H1 (cell line): ENCODE results near the gene ANKRD60. TPM values are rescaled to one million over a fixed set of nuclear protein-coding genes. Genes with fewer than 3 reads are reported as not detected.

ENCODE experiments used
- CTCF ChIA-PET: fragments of 300-600 bp; sonication (Branson Sonifier 250); formaldehyde crosslinking; loops from one replicate; lab custom pipeline; 2021; ENCODE audit not compliant: partially characterized antibody; lab: Charles Lee
- POLR2A ChIA-PET: fragments of 300-600 bp; sonication (Branson Sonifier 250); formaldehyde crosslinking; loops from one replicate; lab custom pipeline; 2021; ENCODE audit warnings: inconsistent platforms; ENCODE audit not compliant: partially characterized antibody; lab: Charles Lee
- DNase-seq, 2 experiments: peaks; one replicate each; pipeline versions ENCODE4 v3.0.0 to v3.0.0-alpha.2; 2010 to 2022; ENCODE audit warnings: low spot score in 2 of 2, low read depth in 1 of 2, mixed read lengths in 1 of 2
- FAIRE-seq: peaks from 2 replicates; lab custom pipeline; 2011; peaks lifted over from hg19 to GRCh38; lab: Jason Lieb, UNC
- H2AFZ ChIP-seq: 2 replicates; pipeline ENCODE4 v1.8.1; 2012; ENCODE audit warnings: low read length, inconsistent platforms
- H2AK5ac ChIP-seq: 2 replicates; pipeline ENCODE4 v1.6.1; 2013; ENCODE audit warnings: low read depth, low read length
- H2BK120ac ChIP-seq: replicated peaks from 2 replicates; pipeline ENCODE3; 2013; ENCODE audit warnings: low read depth, low read length, inconsistent platforms
- H2BK12ac ChIP-seq: 2 replicates; pipeline ENCODE4 v1.6.1; 2013; ENCODE audit warnings: low read depth, low read length
- H2BK15ac ChIP-seq: 2 replicates; pipeline ENCODE4 v1.6.1; 2013; ENCODE audit warnings: low read length
- H2BK20ac ChIP-seq: 2 replicates; pipeline ENCODE4 v1.6.1; 2013; ENCODE audit warnings: low read length
- H2BK5ac ChIP-seq: 2 replicates; pipeline ENCODE4 v1.6.1; 2013; ENCODE audit warnings: low read depth, low read length
- H3K14ac ChIP-seq: 2 replicates; pipeline ENCODE4 v1.6.1; 2013; ENCODE audit warnings: inconsistent platforms; ENCODE audit not compliant: insufficient read length
- H3K18ac ChIP-seq: 2 replicates; pipeline ENCODE4 v1.6.1; 2013; ENCODE audit warnings: low read length; ENCODE audit errors: extremely low read depth
- H3K23ac ChIP-seq: 2 replicates; pipeline ENCODE4 v1.6.1; 2013; ENCODE audit warnings: inconsistent platforms; ENCODE audit not compliant: insufficient read length
- H3K23me2 ChIP-seq: 2 replicates; pipeline ENCODE4 v1.6.1; 2013; ENCODE audit warnings: low read depth, low read length
- H3K27ac ChIP-seq: 2 replicates; pipeline ENCODE4 v1.6.1; 2011; ENCODE audit warnings: low read depth, low read length, inconsistent platforms
- H3K27me3 ChIP-seq, 4 experiments: replicated peaks in 1 of 4; 1 replicate in 1 of 4; 2 replicates in 3 of 4; pipeline versions ENCODE4 v1.6.1 to v1.8.1; 2011 to 2013; ENCODE audit warnings: low read length in 3 of 4, mild to moderate bottlenecking in 3 of 4, inconsistent platforms in 2 of 4, mixed read lengths in 2 of 4, moderate library complexity in 1 of 4; ENCODE audit not compliant: control insufficient read depth in 3 of 4, insufficient read depth in 3 of 4; ENCODE audit errors: extremely low read depth in 1 of 4
- H3K36me3 ChIP-seq, 4 experiments: 2 replicates each; pipeline versions ENCODE4 v1.6.1 to v1.8.1; 2011 to 2013; ENCODE audit warnings: mild to moderate bottlenecking in 4 of 4, low read length in 3 of 4, moderate library complexity in 2 of 4, control low read depth in 1 of 4, inconsistent platforms in 1 of 4; ENCODE audit not compliant: insufficient read depth in 4 of 4, control insufficient read depth in 2 of 4
- H3K4ac ChIP-seq: replicated peaks from 2 replicates; pipeline ENCODE3; 2013; ENCODE audit warnings: low read length, low read depth, mixed read lengths, inconsistent platforms; ENCODE audit not compliant: insufficient read length
- H3K4me1 ChIP-seq, 4 experiments: replicated peaks in 1 of 4; 1 replicate in 1 of 4; 2 replicates in 3 of 4; pipeline versions ENCODE4 v1.6.1 to v1.8.1; 2011 to 2013; ENCODE audit warnings: low read length in 3 of 4, inconsistent platforms in 2 of 4, mixed read lengths in 1 of 4; ENCODE audit not compliant: insufficient read depth in 4 of 4, control insufficient read depth in 3 of 4
- H3K4me2 ChIP-seq, 2 experiments: 2 replicates each; pipeline versions ENCODE4 v1.6.1 to v1.8.1; 2011 to 2013; ENCODE audit warnings: low read depth in 2 of 2, low read length in 2 of 2, control low read depth in 1 of 2, inconsistent platforms in 1 of 2, mild to moderate bottlenecking in 1 of 2; ENCODE audit not compliant: insufficient read depth in 1 of 2
- H3K4me3 ChIP-seq, 4 experiments: fragments of 200-600, 300-600 bp in 1 of 4; sonication (generic), shearing (Covaris generic), sonication (Bioruptor Twin) in 1 of 4; 2 replicates each; pipeline versions ENCODE4 v1.5.1 to v1.8.1; 2011 to 2016; ENCODE audit warnings: low read length in 4 of 4, low read depth in 3 of 4, control low read depth in 2 of 4, inconsistent platforms in 2 of 4, mild to moderate bottlenecking in 2 of 4, mixed read lengths in 1 of 4, moderate library complexity in 1 of 4; ENCODE audit not compliant: insufficient read depth in 2 of 4; ENCODE audit errors: extremely low read depth in 1 of 4
- H3K56ac ChIP-seq: replicated peaks from 2 replicates; pipeline ENCODE3; 2013; ENCODE audit warnings: low read depth, mild to moderate bottlenecking, mixed read lengths, low read length, inconsistent platforms; ENCODE audit not compliant: insufficient read length
- H3K79me1 ChIP-seq: 2 replicates; pipeline ENCODE4 v1.6.1; 2013; ENCODE audit warnings: low read depth, low read length, control low read depth
- H3K79me2 ChIP-seq, 2 experiments: 2 replicates each; pipeline versions ENCODE4 v1.6.1 to v1.8.1; 2012 to 2013; ENCODE audit warnings: low read length in 2 of 2, mild to moderate bottlenecking in 2 of 2, inconsistent platforms in 1 of 2; ENCODE audit not compliant: insufficient read depth in 2 of 2, control insufficient read depth in 1 of 2
- H3K9ac ChIP-seq, 4 experiments: replicated peaks in 1 of 4; 1 replicate in 1 of 4; 2 replicates in 3 of 4; pipeline versions ENCODE4 v1.6.1 to v1.8.1; 2011 to 2013; ENCODE audit warnings: low read depth in 3 of 4, low read length in 3 of 4, control low read depth in 2 of 4, mild to moderate bottlenecking in 2 of 4, moderate library complexity in 2 of 4, inconsistent platforms in 1 of 4; ENCODE audit errors: extremely low read depth in 1 of 4
- H3K9me3 ChIP-seq, 2 experiments: 2 replicates each; pipeline versions ENCODE4 v1.6.1 to v1.8.1; 2012 to 2013; ENCODE audit warnings: mild to moderate bottlenecking in 2 of 2, moderate library complexity in 2 of 2, control low read depth in 1 of 2, inconsistent platforms in 1 of 2, low read depth in 1 of 2, low read length in 1 of 2, mixed read lengths in 1 of 2; ENCODE audit not compliant: insufficient read depth in 2 of 2
- H4K20me1 ChIP-seq, 2 experiments: replicated peaks in 1 of 2; 2 replicates each; pipeline versions ENCODE3 to v1.8.1; 2011 to 2013; ENCODE audit warnings: inconsistent platforms in 2 of 2, low read length in 2 of 2, mild to moderate bottlenecking in 1 of 2; ENCODE audit not compliant: insufficient read depth in 2 of 2, control insufficient read depth in 1 of 2
- H4K5ac ChIP-seq: 2 replicates; pipeline ENCODE4 v1.6.1; 2013; ENCODE audit warnings: low read length, low read depth, mixed read lengths, inconsistent platforms; ENCODE audit not compliant: insufficient read length
- H4K8ac ChIP-seq: 2 replicates; pipeline ENCODE4 v1.8.0; 2013; ENCODE audit warnings: mild to moderate bottlenecking, moderate library complexity, low read length, inconsistent platforms; ENCODE audit not compliant: insufficient read depth; ENCODE audit errors: extremely low read depth
- H4K91ac ChIP-seq: replicated peaks from 2 replicates; pipeline ENCODE3; 2013; ENCODE audit warnings: low read length, mixed read lengths, inconsistent platforms; ENCODE audit not compliant: insufficient read length
- ASH2L ChIP-seq: fragments of 200-600, 300-600 bp; sonication (generic); IDR thresholded peaks from one replicate; pipeline ENCODE4 v1.7.1; 2017; ENCODE audit warnings: low read length
- BACH1 ChIP-seq: IDR thresholded peaks from 2 replicates; pipeline ENCODE4 v1.6.1; 2012; ENCODE audit warnings: low read length, improper control_type of control experiment
- CREB1 ChIP-seq: IDR thresholded peaks from 2 replicates; pipeline ENCODE4 v1.6.1; 2012; ENCODE audit warnings: inconsistent platforms
- CTBP2 ChIP-seq: IDR thresholded peaks from 2 replicates; pipeline ENCODE4 v1.7.0; 2011; ENCODE audit warnings: borderline replicate concordance, mild to moderate bottlenecking, moderate library complexity, mixed read lengths, low read length; ENCODE audit not compliant: insufficient read depth, insufficient read length
- EGR1 ChIP-seq: IDR thresholded peaks from 2 replicates; pipeline ENCODE4 v1.6.1; 2011; ENCODE audit warnings: low read depth, low read length, borderline replicate concordance
- NANOG ChIP-seq: IDR thresholded peaks from 2 replicates; pipeline ENCODE4 v1.6.1; 2011; ENCODE audit warnings: low read length, low read depth, mild to moderate bottlenecking, inconsistent platforms; ENCODE audit not compliant: insufficient read depth, poor library complexity, severe bottlenecking
- RXRA ChIP-seq: IDR thresholded peaks from 2 replicates; pipeline ENCODE4 v1.6.1; 2011; ENCODE audit warnings: low read depth, mild to moderate bottlenecking, low read length, moderate library complexity; ENCODE audit not compliant: insufficient read depth
- SRF ChIP-seq: IDR thresholded peaks from 2 replicates; pipeline ENCODE4 v1.6.1; 2011; ENCODE audit warnings: mild to moderate bottlenecking, low read depth, low read length, moderate library complexity
- SUZ12 ChIP-seq: fragments of 200-600 bp; sonication (generic); IDR thresholded peaks from 2 replicates; pipeline ENCODE4 v1.6.1; 2012; ENCODE audit warnings: mild to moderate bottlenecking, inconsistent platforms, low read length, moderate library complexity, mixed read lengths
- ZNF274 ChIP-seq: IDR thresholded peaks from 2 replicates; pipeline ENCODE4 v1.7.0; 2012; ENCODE audit warnings: low read length, borderline replicate concordance; ENCODE audit errors: extremely low read depth
- WGBS, 2 experiments: shearing (Covaris generic) in 1 of 2; methylation state at CpG; one replicate each; pipeline versions ENCODE4 v1.1.6 to v1.1.7; 2013 to 2015; ENCODE audit warnings: low lambda C conversion rate in 2 of 2, mixed read lengths in 2 of 2, inconsistent platforms in 1 of 2, low coverage in 1 of 2, missing lambda C conversion rate in 1 of 2; ENCODE audit not compliant: insufficient replicate concordance in 2 of 2, insufficient coverage in 1 of 2, insufficient read length in 1 of 2; ENCODE audit errors: extremely low coverage in 1 of 2, missing lambda C conversion rate in 1 of 2; 5-methylcytosine and 5-hydroxymethylcytosine counted together
- polyA plus RNA-seq, 7 experiments: library from polyadenylated mRNA; depleted of rRNA in 3 of 7; stranded (reverse) in 5 of 7; unstranded in 2 of 7; fragments of >200 nt in 5 of 7; fragments of 200-250 nt in 2 of 7; gene quantifications; 1 replicate in 5 of 7; 2 replicates in 1 of 7; 4 replicates in 1 of 7; pipeline versions ENCODE4 v1.2.1 to v1.2.3, GENCODE V29; 2011 to 2013; ENCODE audit warnings: missing spikeins in 2 of 7, mixed read lengths in 2 of 7
- total RNA-seq: library from RNA; stranded (reverse); fragmentation: NEBNext Ultra II Directional; extraction: Animal tissue kit (Norgen Biotek cat#: 25700); gene quantifications from 2 replicates; pipeline ENCODE4 v1.2.1, GENCODE V29; 2021

The ANKRD60 gene
- total and polyA plus RNA-seq, 2 of the 8 experiments (the other 6 are each of a cell fraction or from before 2014, with no cell fraction given) = not detected

DNA sequence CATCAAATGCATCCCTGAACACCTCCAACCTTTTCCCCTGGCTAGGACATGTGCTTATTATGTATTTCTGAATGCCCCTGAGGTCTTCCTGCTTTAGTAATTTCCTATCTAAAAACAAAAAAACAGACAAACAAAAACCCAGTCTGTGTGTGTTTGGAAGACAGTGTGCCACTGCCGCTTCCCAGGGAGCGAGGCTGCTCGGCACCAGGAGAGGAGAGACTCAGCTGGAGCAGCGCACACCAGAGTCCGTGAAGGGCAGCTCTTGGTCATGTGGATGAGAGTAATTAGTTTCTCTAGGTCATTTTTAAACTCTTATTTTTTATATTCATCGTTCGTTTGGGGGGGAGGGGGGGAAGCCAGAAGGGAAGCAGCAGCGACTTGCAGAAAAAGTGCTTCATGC is 10.0 kb upstream of the ANKRD60 start:
- no peak overlapping the region for H4K91ac ChIP-seq
- DNase-seq (no peak), FAIRE-seq (no peak)
- H3K23me2 ChIP-seq = peaks cover 4% of the 10 kb centered on the region; the same call in 1 of the 2 replicates
- no peak overlapping the region for H4K8ac ChIP-seq
- no peak overlapping the region for H2AK5ac ChIP-seq
- POLR2A ChIA-PET = interaction anchor here (0.9 to 1.7 kb wide), 2 partner anchors 9 to 209 kb away, joined by 3 to 4 read pairs; no protein-coding TSS in a partner anchor
- no peak overlapping the region for H3K27ac ChIP-seq
- H3K56ac ChIP-seq = no peak overlapping the region
- H3K4me2 ChIP-seq = no peak overlapping the region
- no peak overlapping the region for H3K18ac ChIP-seq
- peaks cover 0 to 10% (median 6%) of the 10 kb centered on the region in 4 experiments; a peak in 3 of 8 replicates for H3K36me3 ChIP-seq
- H3K4ac ChIP-seq = no peak overlapping the region
- H3K23ac ChIP-seq = no peak overlapping the region
- no peak overlapping the region for H2BK120ac ChIP-seq
- no peaks in the 10 kb centered on the region; a peak in 1 of 7 replicates for H3K4me1 ChIP-seq
- no peaks in the 10 kb centered on the region for H4K20me1 ChIP-seq
- H3K27me3 ChIP-seq = no peaks in the 10 kb centered on the region; a peak in 1 of 7 replicates
- no peak overlapping the region for H2BK5ac ChIP-seq
- H3K9me3 ChIP-seq = no peaks in the 10 kb centered on the region
- no peak overlapping the region for H3K9ac ChIP-seq
- no peaks in the 10 kb centered on the region for H3K79me1 ChIP-seq
- H2BK20ac ChIP-seq = no peak overlapping the region
- H3K4me3 ChIP-seq = no peak overlapping the region
- no peak overlapping the region for H2BK12ac ChIP-seq
- CTCF ChIA-PET = interaction anchor here (1.0 to 5.6 kb wide), 10 partner anchors 8 to 209 kb away, joined by 3 to 53 read pairs (median 3); no protein-coding TSS in a partner anchor
- H4K5ac ChIP-seq = no peak overlapping the region
- H2AFZ ChIP-seq = no peak overlapping the region
- H3K79me2 ChIP-seq = no peaks in the 10 kb centered on the region
- WGBS, 2 experiments = 98% methylated on average over 6 of the region's 8 CpGs; no CpG with 5 or more reads in 1 of the 2 experiments
- H2BK15ac ChIP-seq = no peak overlapping the region
- no peak overlapping the region for H3K14ac ChIP-seq
- no peak for TF ChIP-seq RXRA
- TF ChIP-seq SUZ12 = no peak
- no peak for TF ChIP-seq SRF
- no peak for TF ChIP-seq NANOG
- no peak for TF ChIP-seq EGR1
- TF ChIP-seq ASH2L = no peak
- no peak for TF ChIP-seq BACH1
- no peak for TF ChIP-seq CREB1
- TF ChIP-seq ZNF274 = no peak
- TF ChIP-seq CTBP2 = no peak
- TF ChIP-seq, all 59 proteins: peak for 0
